Measurements from ENCODE around the gene NDUFS1.
"Not testable (repeated sequence)": the region's sequence is repeated elsewhere in the genome, so short reads cannot be mapped to it uniquely, and the experiment has no call there.

The NDUFS1 gene

DNA sequence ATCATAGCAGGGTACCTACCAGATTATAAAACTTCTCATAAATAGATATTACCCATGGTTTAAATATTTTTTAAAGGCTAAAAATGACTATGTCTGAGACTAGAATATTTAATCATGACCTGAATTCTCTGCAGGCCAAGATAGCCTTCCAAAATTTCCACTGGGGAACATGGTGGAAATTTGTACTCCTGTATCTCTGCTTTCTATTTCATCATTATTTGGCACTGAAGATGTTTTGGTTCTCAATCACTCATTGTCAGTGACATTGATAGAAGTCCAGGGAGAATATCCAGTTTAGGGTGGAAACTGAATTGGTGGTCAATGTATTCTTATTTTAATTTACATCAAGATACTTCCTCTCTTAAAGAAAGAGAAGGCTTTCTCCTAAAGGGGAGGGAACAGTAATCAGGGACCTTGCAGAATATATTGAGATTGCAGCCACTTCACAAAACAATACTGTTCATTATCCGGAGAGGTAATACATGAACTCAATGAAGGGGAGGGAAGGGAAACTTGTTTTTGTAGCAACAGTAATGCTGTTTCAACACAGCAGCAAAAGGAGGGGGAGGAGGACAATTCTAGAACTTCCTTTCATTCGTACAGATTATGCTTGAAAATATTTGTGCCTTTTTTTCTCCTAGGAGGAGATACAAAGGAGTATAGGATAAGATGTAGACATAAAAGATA lies 34.6 kb upstream of the NDUFS1 start:
- TF ChIP-seq ZFX (IDR thresholded peaks at IDR 0.05): no peak
- TF ChIP-seq, protein P1, sequence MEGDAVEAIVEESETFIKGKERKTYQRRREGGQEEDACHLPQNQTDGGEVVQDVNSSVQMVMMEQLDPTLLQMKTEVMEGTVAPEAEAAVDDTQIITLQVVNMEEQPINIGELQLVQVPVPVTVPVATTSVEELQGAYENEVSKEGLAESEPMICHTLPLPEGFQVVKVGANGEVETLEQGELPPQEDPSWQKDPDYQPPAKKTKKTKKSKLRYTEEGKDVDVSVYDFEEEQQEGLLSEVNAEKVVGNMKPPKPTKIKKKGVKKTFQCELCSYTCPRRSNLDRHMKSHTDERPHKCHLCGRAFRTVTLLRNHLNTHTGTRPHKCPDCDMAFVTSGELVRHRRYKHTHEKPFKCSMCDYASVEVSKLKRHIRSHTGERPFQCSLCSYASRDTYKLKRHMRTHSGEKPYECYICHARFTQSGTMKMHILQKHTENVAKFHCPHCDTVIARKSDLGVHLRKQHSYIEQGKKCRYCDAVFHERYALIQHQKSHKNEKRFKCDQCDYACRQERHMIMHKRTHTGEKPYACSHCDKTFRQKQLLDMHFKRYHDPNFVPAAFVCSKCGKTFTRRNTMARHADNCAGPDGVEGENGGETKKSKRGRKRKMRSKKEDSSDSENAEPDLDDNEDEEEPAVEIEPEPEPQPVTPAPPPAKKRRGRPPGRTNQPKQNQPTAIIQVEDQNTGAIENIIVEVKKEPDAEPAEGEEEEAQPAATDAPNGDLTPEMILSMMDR (conservative IDR thresholded peaks at IDR 0.05): no peak

DNA sequence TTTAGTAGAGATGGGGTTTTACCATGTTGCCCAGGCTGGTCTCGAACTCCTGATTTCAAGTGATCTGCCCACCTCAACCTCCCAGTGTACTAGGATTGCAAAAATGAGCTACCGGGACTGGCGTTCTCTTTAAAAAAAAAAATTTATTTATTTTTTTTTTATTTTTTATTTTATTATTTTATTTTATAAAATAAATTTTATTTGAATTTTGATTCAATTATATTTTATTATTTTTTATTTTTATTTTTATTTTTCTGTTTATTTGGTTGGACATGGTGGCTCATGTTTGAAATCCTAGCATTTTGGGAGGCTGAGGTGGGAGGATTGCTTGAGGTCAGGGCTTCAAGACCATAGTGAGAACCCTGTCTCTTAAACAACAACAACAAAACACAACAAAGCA lies 32.9 kb upstream of the NDUFS1 start:
- no peak for TF ChIP-seq ZFX (IDR thresholded peaks at IDR 0.05)
- TF ChIP-seq, protein P1 (conservative IDR thresholded peaks at IDR 0.05): no peak
- no peak overlapping the region for H3K27ac ChIP-seq

More for the DNA sequence above, 34.6 kb upstream of the NDUFS1 start:
- no peak overlapping the region for H3K27ac ChIP-seq

DNA sequence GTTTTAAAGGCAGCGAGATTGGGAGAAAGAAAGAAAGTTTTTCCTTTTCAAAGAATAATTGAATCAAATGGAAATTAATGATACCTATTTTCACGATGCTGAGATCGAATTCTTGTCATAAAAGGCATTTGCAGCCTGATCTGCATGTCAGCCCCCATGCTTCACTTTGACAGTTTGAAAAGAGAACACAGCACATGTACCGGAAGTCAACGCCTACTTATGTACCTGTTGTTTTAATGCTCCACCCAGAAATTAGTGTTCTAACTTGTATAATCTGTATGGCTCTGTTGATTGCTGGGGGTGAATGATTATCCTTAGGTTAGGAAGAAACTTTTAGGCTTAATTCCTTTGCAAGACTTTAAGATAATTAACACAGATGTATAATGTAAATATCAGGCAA lies 31.4 kb upstream of the NDUFS1 start:
- TF ChIP-seq, protein P1 (conservative IDR thresholded peaks at IDR 0.05): no peak
- no peak overlapping the region for H3K27ac ChIP-seq

DNA sequence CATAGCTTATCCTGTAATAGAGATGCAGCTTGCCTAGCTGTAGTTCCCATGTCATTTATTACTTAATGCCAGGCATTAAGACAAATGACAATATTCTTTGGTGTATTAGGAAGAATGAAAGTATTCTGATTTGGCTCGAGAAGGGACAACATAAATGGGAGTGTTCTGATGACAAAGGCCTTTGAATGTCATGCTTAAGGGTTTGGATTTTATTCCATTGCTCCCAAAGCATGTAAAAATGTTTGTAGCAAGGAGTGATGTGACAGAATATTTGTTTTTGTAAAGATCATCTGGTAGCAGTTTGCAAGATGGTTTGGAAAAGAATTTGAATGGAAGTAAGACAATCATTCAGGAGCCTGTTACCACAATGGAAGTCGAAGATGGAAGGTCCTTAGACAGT lies 30.9 kb upstream of the NDUFS1 start:
- no peak overlapping the region for H3K27ac ChIP-seq
- TF ChIP-seq, protein P1 (conservative IDR thresholded peaks at IDR 0.05): no peak
- TF ChIP-seq ZFX (IDR thresholded peaks at IDR 0.05): no peak

DNA sequence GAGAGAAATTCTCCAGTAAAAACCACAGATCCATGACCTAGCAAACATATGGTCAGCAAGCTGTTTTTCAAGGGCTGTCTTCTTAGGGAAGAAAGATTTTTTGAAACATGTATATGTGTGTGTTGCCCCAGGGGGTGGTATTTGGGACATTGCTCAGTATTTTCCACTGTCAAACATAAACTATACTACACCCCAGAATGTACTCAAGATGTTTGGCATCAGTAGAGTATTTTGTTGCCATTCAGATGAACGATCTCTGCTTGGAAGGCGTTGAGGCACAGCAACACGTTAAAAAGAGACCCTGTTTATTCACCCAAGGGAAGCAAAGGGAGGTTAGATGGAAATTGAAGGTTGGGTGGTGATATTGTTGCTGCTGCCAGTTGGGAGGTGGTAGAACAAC lies 30.4 kb upstream of the NDUFS1 start:
- no peak for TF ChIP-seq ZFX (IDR thresholded peaks at IDR 0.05)
- TF ChIP-seq, protein P1 (conservative IDR thresholded peaks at IDR 0.05): no peak
- H3K27ac ChIP-seq: no peak overlapping the region

DNA sequence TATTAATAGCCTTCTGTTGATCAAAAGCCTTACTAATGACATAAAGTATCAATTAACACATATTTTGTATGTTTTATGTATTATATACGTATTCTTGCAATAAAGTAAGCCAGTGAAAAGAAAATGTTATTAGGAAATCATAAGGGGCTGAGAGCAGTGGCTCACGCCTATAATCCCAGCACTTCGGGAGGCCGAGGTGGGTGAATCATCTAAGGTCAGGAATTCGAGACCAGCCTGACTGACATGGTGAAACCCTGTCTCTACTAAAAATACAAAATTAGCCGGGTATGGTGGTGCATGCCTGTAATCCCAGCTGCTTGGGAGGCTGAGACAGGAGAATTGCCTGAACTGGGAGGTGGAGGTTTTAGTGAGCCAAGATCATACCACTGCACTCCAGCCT lies 22.3 kb upstream of the NDUFS1 start:
- H3K27ac ChIP-seq: not testable (repeated sequence)

DNA sequence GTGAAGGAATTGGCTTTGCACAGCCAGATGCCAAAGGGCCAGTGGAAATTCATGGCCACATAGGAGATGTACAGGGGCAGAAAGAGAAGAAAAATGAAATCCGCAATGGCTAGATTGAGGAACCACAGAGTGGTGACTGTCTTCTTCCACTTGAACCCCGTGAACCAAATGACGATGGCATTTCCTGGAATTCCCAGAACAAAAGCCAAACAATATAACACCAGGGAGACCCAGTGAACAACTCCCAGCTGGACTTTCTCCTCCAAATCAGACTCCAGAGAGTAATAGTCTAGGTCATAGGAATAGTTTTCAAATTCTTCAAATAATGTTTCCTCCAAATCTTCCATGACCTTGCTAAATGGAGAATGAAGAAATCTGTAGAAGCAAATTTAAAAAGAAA lies 17.7 kb upstream of the NDUFS1 start:
- TF ChIP-seq, protein P1 (conservative IDR thresholded peaks at IDR 0.05): no peak
- TF ChIP-seq ZFX (IDR thresholded peaks at IDR 0.05): no peak
- H3K27ac ChIP-seq: no peak overlapping the region

DNA sequence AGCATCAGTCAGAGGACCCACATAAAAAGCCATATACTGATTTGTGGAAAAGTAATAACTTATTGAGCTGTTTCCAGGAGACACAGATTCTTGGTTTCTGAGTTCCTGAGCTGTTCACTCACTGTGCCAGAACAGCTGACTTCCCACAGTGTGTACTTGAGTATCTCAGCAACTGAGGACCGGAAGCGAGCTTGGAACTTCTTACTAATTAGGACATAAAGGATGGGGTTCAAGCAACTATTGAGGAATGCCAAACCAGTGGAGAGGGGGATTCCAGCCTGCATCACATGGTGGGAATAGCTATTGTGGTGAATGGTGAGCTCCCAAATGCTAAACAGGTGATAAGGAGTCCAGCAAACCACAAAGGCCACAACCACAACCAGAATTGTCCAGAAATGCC lies 16.9 kb upstream of the NDUFS1 start:
- H3K27ac ChIP-seq: no peak overlapping the region
- TF ChIP-seq, protein P1 (conservative IDR thresholded peaks at IDR 0.05): no peak
- no peak for TF ChIP-seq ZFX (IDR thresholded peaks at IDR 0.05)

Data from C4-2B (cell line).